H1 (cell line): ENCODE measurements around the gene TREM1.

Source experiments
- BACH1 ChIP-seq: IDR thresholded peaks from 2 replicates; pipeline ENCODE4 v1.6.1; 2012; ENCODE audit warnings: low read length, improper control_type of control experiment
- CTBP2 ChIP-seq: IDR thresholded peaks from 2 replicates; pipeline ENCODE4 v1.7.0; 2011; ENCODE audit warnings: borderline replicate concordance, mild to moderate bottlenecking, moderate library complexity, mixed read lengths, low read length; ENCODE audit not compliant: insufficient read depth, insufficient read length
- EZH2 ChIP-seq: fragments of 200-600 bp; sonication (generic); IDR thresholded peaks from 2 replicates; pipeline ENCODE4 v1.7.1; 2012; ENCODE audit warnings: low read depth, mild to moderate bottlenecking, moderate library complexity, low read length, inconsistent platforms; ENCODE audit not compliant: severe bottlenecking
- POLR2A ChIP-seq, 2 experiments: IDR thresholded peaks; 1 replicate in 1 of 2; 2 replicates in 1 of 2; pipeline ENCODE4 v1.6.1; 2011; ENCODE audit warnings: low read depth in 2 of 2, low read length in 2 of 2, mild to moderate bottlenecking in 2 of 2; ENCODE audit errors: control extremely low read depth in 1 of 2
- RAD21 ChIP-seq, 2 experiments: IDR thresholded peaks in 1 of 2; conservative IDR thresholded peaks in 1 of 2; 2 replicates each; pipeline ENCODE4 v1.6.1; 2011; ENCODE audit warnings: low read depth in 2 of 2, low read length in 2 of 2, improper control_type of control experiment in 1 of 2, inconsistent platforms in 1 of 2, mild to moderate bottlenecking in 1 of 2, moderate library complexity in 1 of 2
- RNF2 ChIP-seq: fragments of 200-900, 300-1000 bp; sonication (generic); IDR thresholded peaks from 2 replicates; pipeline ENCODE4 v1.7.1; 2016; ENCODE audit warnings: borderline replicate concordance, low read depth, mild to moderate bottlenecking, antibody characterized with exemption, low read length; ENCODE audit not compliant: poor library complexity, severe bottlenecking; ENCODE audit errors: missing control alignments
- SUZ12 ChIP-seq: fragments of 200-600 bp; sonication (generic); IDR thresholded peaks from 2 replicates; pipeline ENCODE4 v1.6.1; 2012; ENCODE audit warnings: mild to moderate bottlenecking, inconsistent platforms, low read length, moderate library complexity, mixed read lengths
- TAF1 ChIP-seq: IDR thresholded peaks from 2 replicates; pipeline ENCODE4 v1.6.1; 2011; ENCODE audit warnings: mild to moderate bottlenecking, low read depth, low read length
- ZNF274 ChIP-seq: IDR thresholded peaks from 2 replicates; pipeline ENCODE4 v1.7.0; 2012; ENCODE audit warnings: low read length, borderline replicate concordance; ENCODE audit errors: extremely low read depth
- TF ChIP-seq, protein P1 (sequence below), 3 experiments: IDR thresholded peaks; 1 replicate in 2 of 3; 2 replicates in 1 of 3; pipeline versions ENCODE4 v1.5.1 to v1.6.1; 2011; ENCODE audit warnings: low read length in 3 of 3, mild to moderate bottlenecking in 3 of 3, inconsistent platforms in 2 of 3, low read depth in 1 of 3, moderate library complexity in 1 of 3; ENCODE audit not compliant: insufficient read depth in 1 of 3; ENCODE audit errors: control extremely low read depth in 1 of 3
- TF ChIP-seq, protein P2 (sequence below): IDR thresholded peaks from 2 replicates; pipeline ENCODE4 v1.6.1; 2012; ENCODE audit warnings: inconsistent platforms
- TF ChIP-seq, protein P3 (sequence below): IDR thresholded peaks from 2 replicates; pipeline ENCODE4 v1.6.1; 2011; ENCODE audit warnings: low read length, improper control_type of control experiment

GRCh38 chr6:41232667-41233066, 53.8 kb downstream of the TREM1 start:
- TF ChIP-seq, protein P1, sequence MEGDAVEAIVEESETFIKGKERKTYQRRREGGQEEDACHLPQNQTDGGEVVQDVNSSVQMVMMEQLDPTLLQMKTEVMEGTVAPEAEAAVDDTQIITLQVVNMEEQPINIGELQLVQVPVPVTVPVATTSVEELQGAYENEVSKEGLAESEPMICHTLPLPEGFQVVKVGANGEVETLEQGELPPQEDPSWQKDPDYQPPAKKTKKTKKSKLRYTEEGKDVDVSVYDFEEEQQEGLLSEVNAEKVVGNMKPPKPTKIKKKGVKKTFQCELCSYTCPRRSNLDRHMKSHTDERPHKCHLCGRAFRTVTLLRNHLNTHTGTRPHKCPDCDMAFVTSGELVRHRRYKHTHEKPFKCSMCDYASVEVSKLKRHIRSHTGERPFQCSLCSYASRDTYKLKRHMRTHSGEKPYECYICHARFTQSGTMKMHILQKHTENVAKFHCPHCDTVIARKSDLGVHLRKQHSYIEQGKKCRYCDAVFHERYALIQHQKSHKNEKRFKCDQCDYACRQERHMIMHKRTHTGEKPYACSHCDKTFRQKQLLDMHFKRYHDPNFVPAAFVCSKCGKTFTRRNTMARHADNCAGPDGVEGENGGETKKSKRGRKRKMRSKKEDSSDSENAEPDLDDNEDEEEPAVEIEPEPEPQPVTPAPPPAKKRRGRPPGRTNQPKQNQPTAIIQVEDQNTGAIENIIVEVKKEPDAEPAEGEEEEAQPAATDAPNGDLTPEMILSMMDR (IDR thresholded peaks at IDR 0.05; ENCODE audit: control extremely low read depth in 1 of 3, insufficient read depth in 1 of 3, low read depth in 1 of 3, low read length in 3 of 3): no peak
- TF ChIP-seq ZNF274 (no peak), RAD21 (IDR thresholded peaks at IDR 0.05 in 1 of 2, conservative IDR thresholded peaks at IDR 0.05 in 1 of 2; ENCODE audit: low read depth in 2 of 2, low read length in 2 of 2) (no peak), TAF1 (no peak), EZH2 (no peak), RNF2 (no peak), SUZ12 (no peak), POLR2A (IDR thresholded peaks at IDR 0.05; ENCODE audit: control extremely low read depth in 1 of 2, low read depth in 2 of 2, low read length in 2 of 2) (no peak), CTBP2 (no peak), BACH1 (no peak)
- TF ChIP-seq, protein P2, sequence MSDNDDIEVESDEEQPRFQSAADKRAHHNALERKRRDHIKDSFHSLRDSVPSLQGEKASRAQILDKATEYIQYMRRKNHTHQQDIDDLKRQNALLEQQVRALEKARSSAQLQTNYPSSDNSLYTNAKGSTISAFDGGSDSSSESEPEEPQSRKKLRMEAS: no peak
- TF ChIP-seq, protein P3, sequence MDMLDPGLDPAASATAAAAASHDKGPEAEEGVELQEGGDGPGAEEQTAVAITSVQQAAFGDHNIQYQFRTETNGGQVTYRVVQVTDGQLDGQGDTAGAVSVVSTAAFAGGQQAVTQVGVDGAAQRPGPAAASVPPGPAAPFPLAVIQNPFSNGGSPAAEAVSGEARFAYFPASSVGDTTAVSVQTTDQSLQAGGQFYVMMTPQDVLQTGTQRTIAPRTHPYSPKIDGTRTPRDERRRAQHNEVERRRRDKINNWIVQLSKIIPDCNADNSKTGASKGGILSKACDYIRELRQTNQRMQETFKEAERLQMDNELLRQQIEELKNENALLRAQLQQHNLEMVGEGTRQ: no peak
